HG02610 (cell line): ENCODE results near the gene SRSF2.
A peak's percentile ranks its signal among the peaks of the same experiment; 100 is the strongest.
"Not testable (repeated sequence)": the region's sequence is repeated elsewhere in the genome, so short reads cannot be mapped to it uniquely, and the experiment has no call there.

Source experiments
- ATAC-seq: cut with Tn5 transposase; IDR thresholded peaks from one replicate; pipeline ENCODE4 v1.9.1; 2021; ENCODE audit warnings: mild to moderate bottlenecking, moderate library complexity; ENCODE audit not compliant: unreplicated experiment

The SRSF2 gene

DNA sequence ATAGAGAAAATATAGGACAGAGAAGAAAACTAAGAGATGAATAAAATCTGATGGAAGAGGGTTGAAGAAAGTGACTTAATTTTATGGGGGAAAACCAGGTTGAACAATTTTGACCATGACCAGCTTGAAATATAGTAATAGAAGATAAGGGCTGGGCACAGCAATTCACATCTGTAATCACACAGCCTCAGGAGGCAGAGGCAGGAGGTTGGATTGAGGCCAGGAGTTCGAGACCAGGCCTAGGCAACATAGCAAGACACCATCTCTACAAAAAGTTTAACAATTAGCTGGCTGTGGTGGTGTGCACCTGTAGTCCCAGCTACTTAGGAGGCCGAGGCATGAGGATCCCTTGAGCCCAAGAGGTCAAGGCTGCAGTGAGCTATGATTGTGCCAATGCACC is 35.1 kb downstream of the SRSF2 start:
- ATAC-seq, result no peak

DNA sequence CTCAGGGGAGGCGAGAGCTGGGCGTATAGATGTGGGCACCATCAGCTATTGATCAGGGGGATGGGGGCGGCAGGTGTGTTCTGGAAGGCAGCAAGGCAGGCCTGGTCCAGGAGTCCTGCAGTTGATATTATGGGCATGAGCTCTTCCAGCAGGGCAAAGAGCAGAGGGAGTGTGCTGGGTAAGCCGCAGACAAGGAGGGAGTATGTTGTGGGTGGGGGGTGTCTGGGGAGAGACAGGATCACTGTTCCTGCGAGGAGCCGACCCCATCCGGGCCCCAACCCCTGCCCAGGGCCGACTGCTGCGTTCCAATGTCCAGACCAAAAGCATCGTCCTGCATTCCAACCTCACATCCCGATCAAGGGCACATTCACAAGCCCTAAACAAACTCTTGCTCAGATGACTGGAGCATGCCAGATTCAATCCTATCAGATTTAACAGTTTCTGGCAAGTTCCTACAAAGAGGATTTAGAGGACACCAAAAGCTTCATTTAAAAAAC is 35.6 kb downstream of the SRSF2 start:
- no peak for ATAC-seq

DNA sequence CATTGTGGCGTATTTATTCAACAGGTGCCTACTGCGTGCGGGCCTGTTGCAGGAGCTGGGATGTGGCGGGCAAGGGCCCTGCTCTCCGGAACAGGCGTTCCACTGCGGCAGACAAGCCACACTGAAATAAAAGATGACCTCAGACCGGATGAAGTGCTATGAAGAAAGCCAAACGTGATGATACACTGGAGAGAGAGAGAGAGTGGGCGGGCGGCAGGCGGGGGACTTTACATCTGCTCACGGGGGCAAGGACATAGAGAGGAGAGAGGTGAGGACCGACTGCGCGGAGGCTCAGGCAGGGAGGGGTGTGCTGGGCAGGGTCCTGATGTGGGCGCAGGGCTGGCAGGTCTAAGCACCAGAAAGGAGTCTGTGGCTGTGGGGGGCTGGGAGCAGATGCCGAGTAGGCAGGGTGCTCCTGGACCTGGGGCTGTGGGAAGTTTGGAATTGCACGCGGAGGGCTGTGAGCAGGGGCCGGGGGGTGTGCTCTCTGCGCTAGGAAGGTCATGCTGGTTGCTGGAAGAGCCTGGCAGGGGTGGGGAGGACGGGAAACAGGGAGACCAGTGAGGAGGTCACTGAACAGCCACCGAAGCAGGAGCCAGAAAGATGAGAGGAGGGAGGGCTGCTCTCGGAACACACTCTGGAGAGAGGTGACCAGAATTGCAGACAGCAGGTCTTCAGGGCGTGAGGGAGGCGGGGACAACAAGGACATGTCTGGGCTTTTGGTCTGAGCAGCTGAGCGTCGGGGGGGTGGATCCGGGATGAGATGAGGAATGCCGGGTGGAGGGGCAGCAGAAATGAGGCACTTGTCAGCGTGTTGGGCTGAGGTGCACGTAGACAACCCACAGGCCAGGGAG is 36.3 kb downstream of the SRSF2 start:
- ATAC-seq, result no peak

DNA sequence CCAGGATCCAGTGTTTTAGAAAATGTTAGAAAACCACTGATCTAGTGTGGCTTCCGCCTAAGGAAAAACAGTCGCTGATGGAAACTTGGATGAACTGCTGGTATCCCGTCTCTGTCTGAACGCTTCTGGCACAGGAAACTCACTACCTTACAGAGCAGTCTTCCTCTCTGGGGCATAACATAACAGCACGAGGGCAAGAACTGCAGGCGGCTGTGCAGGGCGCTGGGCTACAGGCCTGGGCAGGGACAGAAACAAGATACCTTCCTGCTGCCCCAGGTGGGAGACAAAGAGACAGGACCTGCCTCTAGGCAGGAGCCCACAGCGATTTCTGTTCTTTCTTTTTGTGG is 36.9 kb downstream of the SRSF2 start:
- no peak for ATAC-seq

DNA sequence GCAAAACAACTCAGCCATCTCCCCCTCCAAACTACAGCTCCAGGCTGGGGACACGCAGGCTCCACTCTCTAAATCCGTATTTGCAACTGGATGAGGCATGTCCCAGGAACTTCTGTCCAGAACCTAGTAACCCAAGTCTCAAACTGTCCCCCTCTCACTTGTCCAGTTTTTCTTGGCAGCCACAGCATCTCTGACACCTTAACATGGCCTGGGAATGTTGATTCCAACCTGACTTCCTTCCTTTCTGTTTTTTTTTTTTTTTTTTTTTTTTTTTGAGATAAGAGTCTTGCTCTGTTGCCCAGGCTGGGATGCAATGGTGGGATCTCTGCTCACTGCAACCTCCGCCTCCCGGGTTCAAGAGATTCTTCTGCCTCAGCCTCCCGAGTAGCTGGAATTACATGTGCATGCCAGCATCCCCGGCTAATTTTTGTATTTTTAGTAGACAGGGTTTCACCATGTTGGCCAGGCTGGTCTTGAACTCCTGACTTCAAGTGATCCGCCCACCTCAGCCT is 38.6 kb downstream of the SRSF2 start:
- ATAC-seq, result not testable (repeated sequence)

DNA sequence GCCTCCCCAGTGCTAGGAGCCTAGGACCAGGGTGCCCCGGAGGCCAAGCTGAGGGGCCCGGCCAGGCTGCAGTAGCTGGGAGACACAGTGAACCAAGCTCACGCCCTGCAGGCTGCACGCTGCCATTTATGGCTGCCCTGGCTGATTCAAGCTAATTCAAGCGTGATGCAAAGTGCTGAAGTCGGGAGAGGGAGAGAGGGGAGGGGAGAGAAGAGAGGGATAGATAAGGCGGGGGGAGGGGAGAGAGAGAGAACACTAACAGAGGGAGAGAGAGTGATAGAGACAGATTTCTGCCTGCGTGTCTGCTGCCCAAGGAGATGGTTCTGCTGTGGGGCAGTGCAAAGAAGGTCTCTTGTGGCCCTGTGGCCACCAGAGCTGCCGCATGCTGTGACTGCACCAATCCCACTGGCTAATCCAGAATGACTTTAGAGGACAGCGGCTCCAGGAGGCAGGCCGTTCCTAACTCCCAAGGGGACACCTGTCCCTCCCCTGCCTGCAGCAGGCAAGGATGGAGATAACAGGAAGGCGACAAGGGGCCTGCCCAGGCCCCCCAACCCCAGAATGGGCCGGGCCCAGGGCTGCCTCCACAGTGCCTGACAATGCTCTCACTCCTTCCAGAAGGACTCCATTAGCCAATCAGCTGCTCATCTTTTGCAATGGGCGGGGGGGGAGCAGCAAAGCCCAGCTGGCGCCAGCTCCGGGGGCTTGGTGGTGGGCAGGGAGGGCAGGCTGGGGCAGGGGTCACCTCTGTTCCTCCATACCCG is 39.2 kb downstream of the SRSF2 start:
- no peak for ATAC-seq

DNA sequence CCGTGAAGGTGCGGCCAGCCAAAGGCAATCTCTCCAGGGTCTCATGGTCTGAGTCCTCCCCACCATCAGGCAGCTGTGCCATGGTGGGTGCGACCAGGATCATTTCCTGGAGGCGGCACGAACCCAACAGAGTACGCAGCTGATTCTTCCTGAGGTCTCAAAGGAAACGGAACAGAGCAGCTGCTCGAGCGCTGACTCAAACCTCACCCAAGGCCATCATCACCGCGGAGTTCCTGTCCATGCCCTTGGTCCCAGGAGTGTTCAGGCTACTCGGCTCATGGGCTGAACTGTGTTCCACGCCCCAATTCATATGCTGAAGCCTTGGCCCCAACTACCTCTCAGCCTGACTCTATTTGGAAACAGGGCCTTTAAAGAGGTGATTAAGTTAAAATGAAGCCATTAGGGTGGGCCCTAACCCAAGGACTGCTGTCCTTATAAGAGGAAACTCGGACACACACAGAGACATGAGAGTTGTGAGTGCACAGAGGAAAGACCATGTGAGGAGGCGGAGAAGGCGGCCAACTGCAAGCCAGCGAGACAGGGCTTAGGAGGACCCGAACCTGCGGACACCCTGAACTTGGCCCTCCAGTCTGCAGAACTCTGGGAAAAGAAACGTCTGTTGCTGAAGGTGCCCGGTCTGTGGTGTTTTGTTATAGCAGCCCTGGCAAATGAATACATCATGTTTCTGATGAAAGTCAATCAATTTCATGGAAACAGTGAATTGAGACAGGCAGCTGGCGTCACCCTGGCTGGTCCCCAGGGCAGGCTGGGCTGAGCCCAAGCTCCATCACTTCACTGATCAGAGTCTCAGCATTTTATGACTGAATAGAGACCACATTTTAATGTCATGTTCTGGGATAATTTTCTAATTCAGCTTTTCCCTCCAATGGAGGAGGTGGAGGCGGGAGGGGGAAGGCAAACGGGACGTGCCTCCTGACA is 40.1 kb downstream of the SRSF2 start:
- peak; percentile 70 for ATAC-seq

DNA sequence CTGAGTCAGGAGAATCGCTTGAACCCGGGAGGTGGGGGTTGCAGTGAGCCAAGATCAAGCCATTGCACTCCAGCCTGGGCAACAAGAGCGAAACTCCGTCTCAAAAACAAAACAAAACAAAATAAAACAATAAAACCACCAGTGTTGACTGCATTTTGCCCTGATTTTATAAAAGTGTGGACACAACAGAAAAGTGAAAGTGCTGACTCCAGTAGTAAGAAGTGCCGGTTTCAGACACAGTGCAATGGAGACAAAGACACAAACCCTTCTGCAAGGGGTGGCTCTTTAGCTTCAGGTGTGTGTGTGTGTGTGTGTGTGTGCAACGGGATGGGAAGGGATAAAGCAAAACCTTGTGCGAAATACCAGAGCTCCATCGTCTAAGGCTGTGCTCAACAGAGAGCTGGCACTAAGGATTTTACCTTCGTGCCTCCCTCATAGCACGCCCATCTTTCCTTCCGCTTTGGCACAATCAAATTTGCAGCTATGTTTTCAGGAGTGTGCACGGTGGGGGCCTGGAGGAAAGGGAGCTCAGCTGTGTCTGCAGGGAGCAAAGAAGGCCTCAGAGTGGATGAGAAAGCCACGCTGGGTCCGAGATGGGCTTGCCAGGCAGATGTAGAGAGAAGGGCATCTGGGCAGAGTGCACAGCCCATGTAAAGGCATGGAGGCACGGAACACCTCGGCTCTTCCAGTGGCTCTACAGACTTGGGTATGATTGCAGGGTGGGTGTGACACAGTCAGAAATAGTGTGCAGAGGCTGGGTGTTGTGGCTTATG is 41.9 kb downstream of the SRSF2 start:
- ATAC-seq, result no peak

DNA sequence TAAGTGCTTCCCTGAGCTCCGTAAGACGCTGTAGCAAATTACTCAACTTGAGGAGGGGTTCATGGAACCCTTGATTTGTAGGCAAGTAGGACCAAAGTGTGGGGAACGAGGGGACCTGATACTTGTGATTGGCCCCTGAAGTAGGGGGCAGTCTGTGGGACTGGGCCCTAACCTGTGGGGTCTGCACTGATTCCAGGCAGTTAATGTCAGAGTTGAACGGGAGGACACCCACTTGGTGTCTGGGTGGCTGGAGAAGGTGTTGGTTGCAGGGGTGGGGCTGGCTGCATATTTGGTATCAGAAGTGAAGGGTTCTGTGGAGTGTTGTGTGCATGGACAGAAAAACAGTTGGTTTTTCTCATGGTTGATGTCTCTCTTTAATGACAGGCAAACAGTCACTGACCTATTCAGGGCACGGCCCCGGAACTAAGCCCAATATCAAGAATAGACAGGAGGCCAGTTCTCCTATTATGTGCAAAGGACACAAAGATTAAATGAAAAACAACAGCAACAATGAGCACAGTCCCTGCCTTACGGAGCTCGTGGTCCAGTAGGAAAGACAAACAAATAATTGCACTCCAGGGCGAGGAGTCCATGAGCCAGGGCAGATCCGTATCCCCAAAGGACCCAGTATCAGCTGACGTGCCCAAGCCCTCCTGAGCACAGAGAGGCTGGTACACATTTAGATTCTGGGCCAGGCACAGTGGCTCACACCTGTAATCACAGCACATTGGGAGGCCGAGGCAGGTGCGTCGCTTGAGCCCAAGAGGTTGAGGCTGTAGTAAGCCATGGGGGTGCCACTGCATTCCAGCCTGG is 45.5 kb downstream of the SRSF2 start:
- ATAC-seq, result no peak

DNA sequence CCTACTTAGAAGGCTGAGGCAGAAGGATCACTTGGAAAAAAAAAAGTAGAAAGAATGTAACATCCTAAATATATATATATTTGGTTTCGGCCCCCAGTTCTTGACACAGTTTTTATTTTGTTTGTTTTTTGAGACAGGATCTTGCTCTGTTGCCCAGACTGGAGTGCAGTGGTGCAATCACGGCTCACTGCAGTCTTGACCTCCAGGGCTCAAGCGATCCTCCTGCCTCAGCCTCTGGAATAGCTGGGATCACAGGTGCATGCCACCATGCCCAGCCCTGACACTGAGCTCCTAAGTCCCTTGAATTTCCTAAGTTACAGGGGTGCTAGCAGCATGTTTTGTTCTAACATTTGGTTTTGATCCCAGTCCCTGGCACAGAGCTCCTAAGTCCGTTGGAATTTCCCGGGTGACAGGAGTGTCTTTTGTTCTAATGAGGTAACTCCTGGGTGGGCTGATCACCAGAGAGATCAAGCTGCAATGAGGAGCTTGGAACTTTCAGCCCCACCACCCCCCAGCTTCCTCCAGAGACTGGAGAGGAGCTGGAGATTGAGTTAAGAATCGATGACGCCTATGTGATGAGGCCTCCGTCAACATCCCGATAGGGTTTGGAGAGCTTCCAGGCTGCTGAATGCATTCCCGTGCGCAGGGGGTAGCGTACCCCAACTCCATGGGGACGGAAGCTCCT is 46.4 kb downstream of the SRSF2 start:
- ATAC-seq, result no peak

DNA sequence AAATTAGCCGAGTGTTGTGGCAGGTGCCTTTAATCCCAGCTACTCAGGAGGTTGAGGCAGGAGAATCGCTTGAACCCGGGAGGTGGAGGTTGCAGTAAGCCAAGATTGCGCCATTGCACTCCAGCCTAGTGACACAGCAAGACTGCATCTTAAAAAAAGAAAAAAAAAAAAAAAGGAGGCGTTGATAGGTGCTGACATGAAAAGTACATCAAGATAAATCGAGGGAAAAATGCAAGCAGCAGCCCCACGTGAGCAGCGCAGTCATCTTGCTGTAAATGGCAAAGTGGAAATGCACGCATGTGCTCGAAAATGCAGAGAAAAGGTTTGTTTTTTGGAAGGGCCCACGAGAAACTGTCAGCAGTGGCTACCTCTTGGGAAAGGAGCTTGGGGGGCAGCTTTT is 47.3 kb downstream of the SRSF2 start:
- ATAC-seq, result no peak

DNA sequence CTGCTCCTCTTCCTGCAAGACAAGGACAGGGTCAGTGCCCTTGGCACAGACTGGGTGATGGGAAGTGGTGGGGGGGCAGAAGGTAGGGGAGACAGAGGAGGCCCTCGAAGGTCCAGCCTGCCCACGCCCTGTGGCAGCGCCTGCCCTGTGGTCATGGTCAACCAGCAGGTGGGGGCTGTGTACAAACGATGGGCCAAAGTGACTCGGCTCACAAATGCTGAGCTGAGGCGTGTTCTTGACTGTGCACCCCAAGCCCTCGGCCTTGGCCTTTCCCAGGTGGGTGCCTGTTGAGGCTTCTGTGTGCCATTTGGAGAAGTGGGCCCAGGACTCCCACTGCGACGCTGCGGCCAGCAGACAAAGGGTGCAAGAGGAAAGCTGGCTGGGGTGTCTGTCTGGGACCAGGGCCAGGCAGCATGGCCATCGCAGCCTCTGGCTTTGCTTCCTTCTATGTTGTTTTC is 48.9 kb downstream of the SRSF2 start:
- no peak for ATAC-seq

DNA sequence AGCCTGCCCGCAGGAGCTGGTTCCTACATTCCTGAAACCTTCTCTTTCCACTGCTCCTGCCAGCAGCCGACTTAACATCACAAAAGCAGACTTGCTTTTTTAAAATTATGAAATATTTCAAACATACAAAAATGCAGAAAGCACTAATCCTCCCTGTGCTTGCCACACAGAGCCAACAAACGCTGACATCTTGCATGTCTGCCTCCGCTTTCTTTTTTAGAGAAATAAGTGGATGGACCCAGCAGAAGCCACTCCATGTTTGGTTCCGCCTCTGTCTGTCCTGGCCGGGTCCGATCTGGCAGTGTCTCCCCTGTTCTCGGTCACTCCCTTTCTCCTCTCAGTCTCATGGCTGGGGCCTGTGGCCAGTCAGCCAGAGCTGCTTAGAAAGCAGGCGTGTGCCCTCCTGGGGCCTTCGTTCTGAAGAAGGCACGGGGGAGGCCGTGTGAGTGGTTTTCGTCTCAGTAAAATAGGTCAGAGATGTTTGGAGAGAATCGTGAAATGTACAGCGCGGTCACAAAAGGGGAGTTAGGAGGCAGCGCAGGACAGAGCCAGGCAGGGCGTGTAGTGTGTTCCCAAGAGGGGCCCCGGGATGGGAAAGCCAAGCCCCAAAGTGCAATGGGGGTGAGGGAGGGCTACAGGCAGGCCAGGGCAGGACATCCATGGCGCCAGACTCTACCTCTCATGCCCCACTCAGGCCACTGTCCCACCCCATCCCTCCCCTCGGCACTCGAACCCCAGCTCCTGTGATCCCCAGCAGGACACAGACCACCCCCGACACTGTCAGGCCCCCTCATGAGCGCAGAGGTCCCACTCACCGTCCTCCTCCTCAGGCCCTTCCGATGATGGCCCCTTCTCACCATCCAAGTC is 49.6 kb downstream of the SRSF2 start:
- ATAC-seq, result no peak

DNA sequence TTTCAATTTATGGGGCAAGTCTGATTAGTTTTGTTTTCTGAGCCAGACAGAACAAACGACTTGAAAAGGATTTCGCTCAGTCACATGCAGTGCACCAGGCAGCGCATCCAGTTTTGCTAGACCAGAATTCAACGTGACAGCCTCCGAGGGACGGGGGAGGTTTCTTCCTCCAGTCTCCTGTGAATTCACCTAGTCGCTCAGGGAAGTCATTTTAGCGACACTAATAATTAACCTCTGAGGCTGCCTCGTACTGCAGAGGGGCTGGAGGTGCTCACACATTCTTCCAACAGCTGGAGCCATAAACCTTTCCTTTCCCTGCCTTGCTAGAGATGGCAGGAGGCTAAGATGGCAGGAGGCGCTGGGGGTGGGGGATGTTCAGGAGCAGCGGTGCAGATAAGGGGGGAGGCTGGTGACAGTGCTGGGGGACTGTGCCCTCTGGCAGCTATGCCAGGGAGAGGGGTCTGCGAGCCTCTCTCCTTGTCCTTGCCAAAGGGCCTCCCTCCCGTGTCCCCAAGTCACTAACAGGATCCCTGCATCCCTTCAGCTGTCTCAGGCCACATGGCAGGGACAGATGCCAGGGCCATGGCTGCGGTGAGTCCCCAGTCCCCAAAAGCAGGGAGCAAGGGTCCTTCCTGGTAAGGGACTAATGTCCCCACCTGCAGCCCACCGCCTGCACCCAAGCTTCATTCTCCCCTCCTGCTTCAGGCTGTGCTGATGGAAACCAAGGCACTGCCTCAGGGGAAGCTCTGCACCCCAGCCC is 50.4 kb downstream of the SRSF2 start:
- ATAC-seq, result no peak

DNA sequence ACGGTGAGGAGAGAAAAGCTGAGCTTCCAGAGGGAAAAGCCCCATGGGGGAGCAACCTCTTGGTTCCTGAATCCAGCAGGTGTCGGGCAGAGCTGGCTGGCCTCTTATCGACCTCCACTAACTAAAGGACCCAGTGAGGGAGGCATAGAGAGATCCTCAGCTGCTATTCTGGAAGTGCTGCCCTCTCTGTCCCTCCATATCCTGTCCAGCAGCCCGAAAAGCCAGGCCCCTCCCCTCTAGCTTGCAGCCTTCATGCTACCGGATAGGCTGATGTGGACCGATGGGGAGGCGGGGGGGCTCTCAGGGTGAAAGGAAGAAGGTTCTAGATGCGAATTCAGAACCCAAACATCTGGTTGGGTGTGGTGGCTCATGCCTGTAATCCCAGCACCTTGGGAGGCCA is 51.3 kb downstream of the SRSF2 start:
- ATAC-seq, result no peak

DNA sequence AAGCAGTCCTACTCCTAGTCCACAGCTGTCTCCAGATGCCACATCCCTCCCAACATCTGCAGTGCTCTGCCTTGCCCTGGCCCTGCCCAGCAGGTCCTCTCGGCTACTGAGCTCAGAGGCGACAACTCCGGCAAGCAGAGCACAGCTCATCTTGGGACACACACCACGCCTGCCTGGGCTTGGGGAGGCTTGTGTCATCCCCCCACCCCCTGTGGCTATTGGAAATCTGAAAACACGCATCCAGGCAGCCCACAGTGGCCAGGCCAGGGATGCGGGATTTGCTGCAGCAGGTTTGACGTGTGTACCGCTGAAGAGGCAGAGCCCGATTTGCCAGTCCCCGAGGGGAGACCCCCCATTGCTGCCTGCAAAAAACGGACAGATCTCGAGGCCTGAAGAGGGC is 51.8 kb downstream of the SRSF2 start:
- ATAC-seq, result no peak

DNA sequence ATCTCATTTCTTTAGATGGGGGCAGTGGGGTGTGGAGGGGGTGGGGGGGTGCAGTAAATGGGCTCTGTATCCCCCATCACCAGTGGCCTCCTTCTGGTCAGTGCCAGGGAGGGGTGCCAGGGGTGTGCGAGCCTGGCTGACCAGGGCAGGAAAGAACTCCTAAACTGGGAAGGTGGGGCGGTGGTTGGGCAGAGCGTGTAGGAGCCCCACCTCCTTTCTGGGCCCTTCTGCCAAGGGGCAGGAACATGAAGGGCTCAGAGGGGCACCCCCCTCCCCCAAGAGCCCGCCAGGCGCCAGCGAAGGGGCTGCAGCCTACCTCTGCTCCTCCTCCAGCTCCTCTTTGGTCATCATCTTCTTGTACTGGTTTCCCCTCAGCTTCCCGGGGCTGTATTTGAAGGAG is 52.4 kb downstream of the SRSF2 start:
- ATAC-seq, result no peak
